ENCODE results near the gene UBAP1L. TPM values are rescaled to one million over a fixed set of nuclear protein-coding genes. Genes with fewer than 3 reads are reported as not detected.
"Not testable (repeated sequence)": the region's sequence is repeated elsewhere in the genome, so short reads cannot be mapped to it uniquely, and the experiment has no call there.

Gene UBAP1L
- total RNA-seq, 1 donor: 2.5 TPM

DNA sequence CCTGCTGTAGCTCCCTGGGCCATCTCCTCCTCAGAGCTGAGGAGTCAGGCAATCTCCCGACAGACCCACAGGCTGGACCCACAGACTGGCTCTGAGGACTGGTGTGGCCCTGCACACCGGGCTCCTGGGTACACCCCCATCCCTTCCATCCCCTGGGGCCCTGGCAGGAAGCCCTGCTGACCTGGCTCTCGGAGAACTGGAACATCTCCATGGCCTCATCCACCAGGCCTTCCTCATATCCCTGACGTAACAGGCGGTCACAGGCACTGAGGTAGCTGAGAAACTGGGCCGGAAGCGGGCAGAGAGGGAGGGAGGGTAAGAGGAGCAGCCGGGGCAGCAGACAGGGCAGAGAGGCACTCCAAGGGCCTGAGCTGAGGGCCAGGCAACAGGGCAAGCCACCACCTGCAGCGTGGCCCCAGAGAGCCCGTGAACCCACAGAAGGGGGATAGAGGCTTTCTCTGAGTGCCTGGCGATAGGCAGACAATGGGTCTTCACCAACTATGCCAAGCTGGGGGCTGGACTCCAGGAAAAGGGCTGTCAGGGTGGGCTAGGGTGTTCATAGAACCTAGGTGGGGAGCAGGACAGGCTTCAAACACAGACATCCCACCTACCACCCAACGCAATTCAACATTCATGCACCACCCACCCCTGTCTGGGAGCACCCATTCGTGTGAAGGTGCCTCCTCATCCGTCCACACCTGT is 20.6 kb downstream of the UBAP1L start:
- Histone ChIP-seq H3K4me1 (ENCODE audit: insufficient read depth, low read length) (no peaks in the 10 kb centered on the region), H3K9me3 (ENCODE audit: low read depth, low read length) (no peaks in the 10 kb centered on the region), H3K27me3 (ENCODE audit: insufficient read depth, low read length) (no peaks in the 10 kb centered on the region), H3K4me3 (ENCODE audit: low read length) (no peak overlapping the region)

GRCh38 chr15:65093793-65094170 is 21.2 kb downstream of the UBAP1L start:
- not testable (repeated sequence) for H3K4me1 ChIP-seq (ENCODE audit: insufficient read depth, low read length); H3K4me3 ChIP-seq (ENCODE audit: low read length); H3K27me3 ChIP-seq (ENCODE audit: insufficient read depth, low read length); H3K9me3 ChIP-seq (ENCODE audit: low read depth, low read length)

GRCh38 chr15:65092911-65093792 is 21.8 kb downstream of the UBAP1L start:
- H3K9me3 ChIP-seq (ENCODE audit: low read depth, low read length): no peaks in the 10 kb centered on the region
- H3K4me3 ChIP-seq (ENCODE audit: low read length): no peak overlapping the region
- H3K4me1 ChIP-seq (ENCODE audit: insufficient read depth, low read length): no peaks in the 10 kb centered on the region
- no peaks in the 10 kb centered on the region for H3K27me3 ChIP-seq (ENCODE audit: insufficient read depth, low read length)

GRCh38 chr15:65091946-65092770 is 22.8 kb downstream of the UBAP1L start:
- H3K9me3 ChIP-seq (ENCODE audit: low read depth, low read length): no peaks in the 10 kb centered on the region
- no peaks in the 10 kb centered on the region for H3K4me1 ChIP-seq (ENCODE audit: insufficient read depth, low read length)
- H3K27me3 ChIP-seq (ENCODE audit: insufficient read depth, low read length): no peaks in the 10 kb centered on the region
- H3K4me3 ChIP-seq (ENCODE audit: low read length): no peak overlapping the region

DNA sequence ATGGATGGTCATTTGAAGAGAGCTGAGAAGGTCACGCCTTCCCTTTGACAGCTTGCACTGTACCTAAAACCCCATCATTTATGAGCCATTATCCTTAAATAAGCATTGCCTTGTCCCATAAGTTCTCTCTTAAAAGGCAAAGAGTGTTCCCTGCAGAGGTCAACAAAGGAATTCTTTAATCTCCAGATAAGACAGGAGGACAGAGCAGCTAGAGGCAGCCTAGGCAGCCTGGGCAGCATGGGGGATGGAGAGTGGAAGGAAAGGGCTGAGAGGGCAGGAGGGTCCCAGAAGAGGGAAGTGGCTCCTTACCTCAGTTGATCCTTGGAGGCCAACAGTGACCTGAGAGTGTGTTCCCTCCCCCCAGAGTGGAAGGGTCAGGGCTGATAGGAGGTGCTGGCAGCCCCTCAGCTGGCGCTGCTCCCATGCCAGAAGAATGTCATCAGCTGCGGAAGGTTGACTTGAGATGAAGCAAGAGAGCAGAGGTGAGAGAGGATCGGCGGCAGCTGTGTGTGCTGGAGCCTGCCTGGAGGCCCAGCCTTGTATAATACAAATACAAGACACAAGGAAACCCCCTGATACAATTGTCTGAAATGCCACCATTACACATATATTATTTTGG is 25.7 kb downstream of the UBAP1L start:
- H3K4me1 ChIP-seq (ENCODE audit: insufficient read depth, low read length): no peaks in the 10 kb centered on the region
- no peaks in the 10 kb centered on the region for H3K9me3 ChIP-seq (ENCODE audit: low read depth, low read length)
- H3K4me3 ChIP-seq (ENCODE audit: low read length): no peak overlapping the region
- no peaks in the 10 kb centered on the region for H3K27me3 ChIP-seq (ENCODE audit: insufficient read depth, low read length)

DNA sequence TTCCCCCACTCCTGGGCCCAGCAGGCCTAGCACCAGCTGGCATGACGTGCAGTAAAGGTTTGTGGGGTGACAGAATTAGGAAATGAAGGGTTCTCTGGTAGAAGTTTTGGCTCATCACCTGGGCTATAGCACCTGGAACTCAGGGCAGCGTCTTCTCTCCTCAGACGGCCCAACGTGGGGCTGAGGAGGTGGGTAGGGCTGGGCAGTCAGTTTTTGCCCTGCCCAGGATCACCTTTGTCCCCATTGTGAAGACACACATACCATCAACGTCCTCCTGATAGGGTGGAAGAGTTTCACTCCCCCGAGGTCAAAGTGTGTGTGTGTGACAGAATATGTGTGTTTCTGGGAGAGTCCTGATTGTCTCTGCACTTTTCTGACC is 26.4 kb downstream of the UBAP1L start:
- no peaks in the 10 kb centered on the region for H3K4me1 ChIP-seq (ENCODE audit: insufficient read depth, low read length)
- no peaks in the 10 kb centered on the region for H3K9me3 ChIP-seq (ENCODE audit: low read depth, low read length)
- no peak overlapping the region for H3K4me3 ChIP-seq (ENCODE audit: low read length)
- H3K27me3 ChIP-seq (ENCODE audit: insufficient read depth, low read length): peaks cover under 1% of the 10 kb centered on the region

DNA sequence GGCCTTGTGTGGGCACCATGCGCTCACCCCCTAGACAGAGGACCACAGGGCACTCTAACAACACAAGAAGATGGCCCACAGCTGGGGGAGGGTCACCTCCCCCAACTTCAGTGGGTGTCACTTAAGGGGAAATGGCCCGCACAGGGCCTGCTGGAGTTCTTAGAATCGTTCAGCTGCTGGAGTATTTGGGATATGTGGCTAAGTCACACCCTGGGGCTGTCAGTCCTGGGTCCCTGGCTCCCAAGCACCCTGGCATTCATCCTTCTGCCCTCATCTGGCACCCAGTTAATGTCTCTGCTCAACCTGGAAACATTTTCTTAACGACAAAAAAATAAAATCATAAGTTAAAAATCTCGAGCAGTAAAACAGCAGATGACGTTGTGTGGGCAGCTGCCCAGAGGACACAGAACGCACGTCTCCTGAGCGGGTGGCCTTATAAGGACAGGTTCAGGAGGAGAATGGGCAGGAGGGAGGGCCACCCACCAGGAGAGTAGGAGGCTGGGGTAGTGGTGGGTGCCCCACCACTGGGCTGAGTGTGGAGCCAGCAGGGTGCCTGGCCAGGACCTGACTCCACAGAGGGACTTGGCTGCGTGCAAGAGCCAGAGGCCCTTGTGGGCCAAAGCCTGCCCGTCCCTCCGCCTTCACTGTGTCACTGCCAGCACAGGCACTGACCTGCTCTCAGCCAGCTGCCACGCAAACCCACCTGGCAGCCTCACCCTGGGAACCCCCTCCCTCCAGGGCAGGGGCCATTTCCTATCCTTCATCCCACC is 26.9 kb downstream of the UBAP1L start:
- peaks cover 6% of the 10 kb centered on the region for H3K27me3 ChIP-seq (ENCODE audit: insufficient read depth, low read length)
- H3K9me3 ChIP-seq (ENCODE audit: low read depth, low read length): no peaks in the 10 kb centered on the region
- no peak overlapping the region for H3K4me3 ChIP-seq (ENCODE audit: low read length)
- H3K4me1 ChIP-seq (ENCODE audit: insufficient read depth, low read length): no peaks in the 10 kb centered on the region

DNA sequence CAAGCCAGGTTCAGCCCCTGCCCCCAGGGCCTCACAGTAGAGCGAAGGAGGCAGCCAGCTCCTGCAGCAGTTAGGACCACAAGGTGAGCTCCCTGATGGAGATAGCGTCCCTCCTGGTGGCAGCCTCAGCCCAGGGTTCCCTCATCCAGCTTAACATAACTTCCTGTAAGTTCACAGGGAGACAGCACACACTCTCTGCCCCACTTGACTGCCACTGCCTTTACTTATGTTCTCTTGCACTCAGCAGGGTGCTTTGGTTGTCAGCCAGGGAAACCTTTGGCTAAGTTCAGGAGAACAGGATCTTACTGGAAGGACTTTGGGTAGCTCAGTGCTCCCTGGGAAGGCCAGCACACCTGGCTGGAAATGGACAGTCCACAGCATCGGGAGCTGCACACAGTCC is 27.6 kb downstream of the UBAP1L start:
- Histone ChIP-seq H3K4me3 (ENCODE audit: low read length) (no peak overlapping the region), H3K4me1 (ENCODE audit: insufficient read depth, low read length) (no peaks in the 10 kb centered on the region), H3K9me3 (ENCODE audit: low read depth, low read length) (no peaks in the 10 kb centered on the region), H3K27me3 (ENCODE audit: insufficient read depth, low read length) (peaks cover 7% of the 10 kb centered on the region)

- Histone ChIP-seq H3K4me1 (ENCODE audit: insufficient read depth, low read length) (no peaks in the 10 kb centered on the region), H3K27me3 (ENCODE audit: insufficient read depth, low read length) (peaks cover 7% of the 10 kb centered on the region), H3K9me3 (ENCODE audit: low read depth, low read length) (no peaks in the 10 kb centered on the region), H3K4me3 (ENCODE audit: low read length) (no peak overlapping the region)
These were observed 28.3 kb downstream of the UBAP1L start for GRCh38 chr15:65086680-65087111.

- Histone ChIP-seq H3K4me1 (ENCODE audit: insufficient read depth, low read length) (no peaks in the 10 kb centered on the region), H3K4me3 (ENCODE audit: low read length) (no peak overlapping the region), H3K9me3 (ENCODE audit: low read depth, low read length) (no peaks in the 10 kb centered on the region), H3K27me3 (ENCODE audit: insufficient read depth, low read length) (peaks cover 7% of the 10 kb centered on the region)
These were observed 28.9 kb downstream of the UBAP1L start for GRCh38 chr15:65085990-65086679.

DNA sequence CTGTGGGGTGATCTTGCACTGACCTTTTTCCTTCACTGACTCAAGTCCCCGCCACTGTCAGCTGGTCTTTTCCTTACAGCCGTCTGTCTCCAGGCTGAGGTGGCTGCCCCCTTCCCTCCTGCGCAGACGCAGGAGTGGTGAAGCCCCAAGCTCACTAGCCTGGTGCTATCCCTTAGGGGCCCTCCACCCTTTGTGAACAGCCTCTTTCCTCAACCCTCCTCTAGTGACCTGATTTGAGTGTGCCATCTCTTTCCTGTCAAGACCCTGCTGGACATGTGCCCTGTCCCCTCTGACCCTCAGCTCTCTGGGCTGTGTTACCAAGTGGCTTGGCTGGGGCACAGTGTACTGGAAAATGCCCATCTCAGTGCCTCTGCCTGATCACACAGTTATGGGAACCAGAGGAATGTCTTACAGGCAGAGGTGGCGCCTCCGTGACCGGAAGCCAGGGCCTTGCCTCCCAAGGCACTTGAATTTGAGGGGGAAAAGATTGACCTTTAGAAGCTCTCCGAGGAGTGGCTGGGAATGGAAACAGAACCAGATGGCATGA is 29.7 kb downstream of the UBAP1L start:
- Histone ChIP-seq H3K27me3 (ENCODE audit: insufficient read depth, low read length) (peaks cover 7% of the 10 kb centered on the region), H3K9me3 (ENCODE audit: low read depth, low read length) (no peaks in the 10 kb centered on the region), H3K4me1 (ENCODE audit: insufficient read depth, low read length) (no peaks in the 10 kb centered on the region), H3K4me3 (ENCODE audit: low read length) (no peak overlapping the region)

DNA sequence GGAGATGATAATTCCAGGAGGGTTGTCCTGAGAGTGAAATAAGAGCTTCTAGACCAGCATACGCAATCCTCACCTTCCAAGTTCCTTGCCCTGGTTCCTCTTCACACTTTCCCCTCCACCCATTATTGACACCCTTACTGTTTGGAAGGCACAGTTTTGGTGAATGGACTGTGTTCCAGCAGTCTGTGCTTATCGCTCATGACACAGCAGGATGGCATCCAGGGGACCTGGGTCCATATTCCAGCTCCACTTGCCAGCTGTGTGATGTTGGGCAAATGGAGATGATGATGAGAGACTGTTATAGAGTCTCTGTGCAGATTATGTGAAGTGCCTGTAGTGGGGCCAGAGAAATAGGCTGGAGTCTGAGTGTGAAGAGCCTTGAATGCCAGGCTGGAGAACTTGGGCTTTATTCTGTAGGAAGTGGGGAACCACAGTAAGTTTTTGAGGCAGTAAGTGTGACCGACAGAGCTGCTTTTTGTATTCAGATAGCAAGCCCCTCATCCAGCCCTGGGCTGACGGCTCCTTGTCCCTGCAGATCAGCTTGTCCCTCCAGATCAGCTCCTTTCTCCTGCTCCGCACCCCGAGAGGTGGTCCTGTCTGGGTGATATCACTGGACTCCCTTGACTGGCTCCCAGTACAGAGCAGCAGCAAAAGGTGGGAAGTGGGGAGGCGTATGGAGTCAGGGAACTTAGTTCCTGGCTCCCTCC is 30.3 kb downstream of the UBAP1L start:
- no peaks in the 10 kb centered on the region for H3K4me1 ChIP-seq (ENCODE audit: insufficient read depth, low read length)
- peaks cover 7% of the 10 kb centered on the region for H3K27me3 ChIP-seq (ENCODE audit: insufficient read depth, low read length)

GRCh38 chr15:65083262-65083701 is 31.7 kb downstream of the UBAP1L start:
- H3K27me3 ChIP-seq (ENCODE audit: insufficient read depth, low read length): peaks cover 12% of the 10 kb centered on the region
- no peaks in the 10 kb centered on the region for H3K4me1 ChIP-seq (ENCODE audit: insufficient read depth, low read length)
- no peak overlapping the region for H3K4me3 ChIP-seq (ENCODE audit: low read length)
- H3K9me3 ChIP-seq (ENCODE audit: low read depth, low read length): no peaks in the 10 kb centered on the region

More for the DNA sequence above, 30.3 kb downstream of the UBAP1L start:
- H3K4me3 ChIP-seq (ENCODE audit: low read length): no peak overlapping the region
- no peaks in the 10 kb centered on the region for H3K9me3 ChIP-seq (ENCODE audit: low read depth, low read length)

All from mononuclear cell (primary cell).